ENCODE measurements around the gene MEAK7.

The MEAK7 gene

DNA sequence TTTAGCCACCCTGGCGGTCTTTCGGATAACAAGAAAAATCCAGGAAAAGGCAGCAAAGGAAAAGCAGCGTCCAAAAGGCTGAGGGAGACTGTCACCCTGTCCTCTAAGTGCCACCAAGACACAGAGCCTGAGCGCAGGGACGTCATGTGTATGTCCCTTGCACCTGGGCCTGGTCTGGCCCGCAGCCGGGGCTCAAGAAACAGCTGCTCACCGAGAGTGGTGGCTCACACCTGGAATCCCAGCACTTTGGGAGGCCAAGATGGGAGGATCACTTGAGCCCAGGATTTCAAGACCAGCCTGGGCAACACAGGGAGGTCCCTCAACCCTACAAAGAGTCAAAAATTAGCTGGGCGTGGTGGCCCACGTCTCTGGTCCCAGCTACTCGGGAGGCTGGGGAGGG lies 9.2 kb upstream of the MEAK7 start:
- no peak for DNase-seq

DNA sequence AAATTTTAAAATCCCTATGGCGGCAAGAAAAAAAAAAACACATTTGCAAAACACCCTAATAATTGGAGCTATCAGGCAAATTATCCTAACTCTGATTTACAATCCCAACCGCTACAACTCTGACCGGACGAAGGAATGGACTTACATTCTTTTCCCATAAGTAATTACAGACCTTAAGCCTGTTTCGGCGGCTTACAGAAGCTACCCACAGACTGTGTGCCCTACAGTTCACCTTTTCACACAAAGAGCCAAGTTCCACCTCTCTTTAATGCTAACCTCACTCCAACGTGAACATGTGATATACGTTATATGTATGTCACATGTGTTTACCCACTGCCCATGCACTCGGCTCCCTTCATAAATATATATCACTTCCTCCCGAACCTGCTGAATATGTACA lies 8.7 kb upstream of the MEAK7 start:
- no peak for DNase-seq

DNA sequence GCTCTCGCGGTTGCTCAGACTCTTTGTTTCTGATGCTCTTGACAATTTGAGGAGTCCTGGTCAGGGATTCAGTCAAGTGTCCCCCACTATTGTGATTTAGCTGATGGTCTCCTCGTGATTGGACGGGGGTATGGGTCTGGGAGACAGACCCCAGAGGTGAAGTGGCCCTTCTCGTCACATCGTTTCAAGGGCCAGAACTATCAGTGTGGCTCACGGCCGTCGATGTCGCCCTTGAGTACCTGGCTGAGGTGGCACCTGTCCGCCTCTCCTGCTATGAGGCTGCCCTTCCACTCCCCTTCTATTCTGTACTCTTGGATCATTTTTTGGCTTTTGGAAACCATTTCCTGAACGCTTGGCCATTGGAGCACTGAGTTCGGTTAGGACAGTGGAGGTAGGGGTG lies 7.4 kb upstream of the MEAK7 start:
- DNase-seq, result no peak

DNA sequence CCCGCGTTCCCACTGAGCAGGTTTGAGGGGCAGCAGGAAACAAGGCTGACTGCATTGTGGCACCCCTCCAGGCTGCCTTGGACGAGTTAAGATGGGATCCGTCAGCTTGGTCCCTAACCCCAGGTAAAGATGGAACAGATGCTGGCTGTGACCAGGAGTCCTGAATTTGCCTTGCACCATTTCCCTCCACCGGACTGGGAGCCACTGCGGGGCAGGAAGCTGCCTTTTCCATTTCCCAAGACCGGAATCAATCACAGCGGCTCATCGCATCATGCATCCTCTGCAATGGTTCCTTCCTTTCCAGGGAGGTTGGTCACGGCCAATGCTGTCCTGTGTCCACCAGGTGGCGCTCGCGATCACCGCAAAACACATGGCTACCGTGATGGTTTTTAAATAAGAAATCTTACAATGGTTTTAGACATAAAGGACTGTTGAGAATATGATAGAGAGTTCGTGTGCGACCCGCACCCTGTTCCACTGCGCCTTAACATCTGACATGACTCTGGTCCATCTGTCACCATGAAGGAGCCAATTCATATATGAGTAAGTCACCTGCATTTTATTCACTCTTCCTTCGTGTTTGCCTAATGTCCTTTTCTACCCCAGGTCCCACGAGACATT lies 6.8 kb upstream of the MEAK7 start:
- DNase-seq, result peak in 54 of 56 donors; percentile 27 to 92 (median 64)

DNA sequence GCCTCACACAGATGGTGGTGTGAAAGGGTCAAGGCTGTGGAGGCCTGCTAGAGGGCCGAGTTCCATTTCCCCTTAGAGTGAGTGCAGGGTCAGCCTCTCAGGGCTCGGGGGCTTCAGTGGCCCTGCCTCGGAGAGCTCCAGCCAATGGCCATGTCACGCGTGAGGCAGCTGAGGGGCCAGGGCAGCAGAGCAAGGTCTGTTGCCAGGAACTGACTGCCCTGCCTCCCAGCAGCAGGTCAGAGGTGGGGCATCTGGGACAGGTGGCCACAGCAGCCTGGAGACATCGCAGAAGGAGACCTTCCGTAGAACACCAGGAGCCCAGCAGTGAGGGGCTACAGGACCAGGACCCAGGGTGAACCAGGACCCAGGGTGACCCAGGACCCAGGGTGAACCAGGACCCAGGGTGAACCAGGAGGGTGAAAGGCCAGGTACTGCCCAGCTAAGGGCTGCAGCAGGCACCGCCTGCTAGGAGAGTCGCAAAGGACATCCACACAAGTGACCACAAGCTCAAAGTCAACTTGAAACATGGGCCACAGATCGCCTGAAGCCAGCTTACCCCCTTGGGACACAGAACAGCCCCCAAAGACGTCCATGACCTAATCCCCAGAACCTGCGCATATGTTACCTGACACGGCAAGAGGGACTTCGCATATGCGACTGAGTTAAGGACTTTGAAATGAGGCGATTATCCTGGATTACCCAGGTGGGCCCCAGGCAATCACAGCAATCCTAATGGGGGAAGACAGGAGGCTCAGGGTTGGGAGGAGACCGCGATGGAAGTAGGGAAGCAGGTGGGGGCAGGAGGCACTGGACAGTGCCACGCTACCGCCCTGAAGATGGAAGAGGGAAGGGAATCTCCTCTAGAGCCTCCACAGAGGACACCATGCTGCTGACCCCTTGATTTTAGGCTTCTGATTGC lies 4.8 kb upstream of the MEAK7 start:
- DNase-seq, result no peak

DNA sequence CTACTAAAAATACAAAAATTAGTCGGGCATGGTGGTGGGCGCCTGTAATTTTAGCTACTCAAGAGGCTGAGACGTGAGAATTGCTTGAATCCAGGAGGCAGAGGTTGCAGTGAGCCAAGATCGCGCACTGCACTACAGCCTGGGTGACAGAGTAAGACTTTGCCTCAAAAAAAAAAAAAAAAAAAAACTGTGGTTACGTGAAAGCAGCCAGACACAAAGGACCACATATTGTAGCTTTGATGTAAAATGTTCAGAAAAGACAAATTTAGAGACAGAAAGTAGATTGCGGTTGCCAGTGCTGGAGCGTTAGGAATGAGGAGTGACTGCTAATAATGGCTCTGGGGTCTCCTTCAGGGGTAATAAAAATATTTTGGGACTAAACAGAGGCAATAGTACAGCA lies 4.0 kb upstream of the MEAK7 start:
- no peak for DNase-seq

DNA sequence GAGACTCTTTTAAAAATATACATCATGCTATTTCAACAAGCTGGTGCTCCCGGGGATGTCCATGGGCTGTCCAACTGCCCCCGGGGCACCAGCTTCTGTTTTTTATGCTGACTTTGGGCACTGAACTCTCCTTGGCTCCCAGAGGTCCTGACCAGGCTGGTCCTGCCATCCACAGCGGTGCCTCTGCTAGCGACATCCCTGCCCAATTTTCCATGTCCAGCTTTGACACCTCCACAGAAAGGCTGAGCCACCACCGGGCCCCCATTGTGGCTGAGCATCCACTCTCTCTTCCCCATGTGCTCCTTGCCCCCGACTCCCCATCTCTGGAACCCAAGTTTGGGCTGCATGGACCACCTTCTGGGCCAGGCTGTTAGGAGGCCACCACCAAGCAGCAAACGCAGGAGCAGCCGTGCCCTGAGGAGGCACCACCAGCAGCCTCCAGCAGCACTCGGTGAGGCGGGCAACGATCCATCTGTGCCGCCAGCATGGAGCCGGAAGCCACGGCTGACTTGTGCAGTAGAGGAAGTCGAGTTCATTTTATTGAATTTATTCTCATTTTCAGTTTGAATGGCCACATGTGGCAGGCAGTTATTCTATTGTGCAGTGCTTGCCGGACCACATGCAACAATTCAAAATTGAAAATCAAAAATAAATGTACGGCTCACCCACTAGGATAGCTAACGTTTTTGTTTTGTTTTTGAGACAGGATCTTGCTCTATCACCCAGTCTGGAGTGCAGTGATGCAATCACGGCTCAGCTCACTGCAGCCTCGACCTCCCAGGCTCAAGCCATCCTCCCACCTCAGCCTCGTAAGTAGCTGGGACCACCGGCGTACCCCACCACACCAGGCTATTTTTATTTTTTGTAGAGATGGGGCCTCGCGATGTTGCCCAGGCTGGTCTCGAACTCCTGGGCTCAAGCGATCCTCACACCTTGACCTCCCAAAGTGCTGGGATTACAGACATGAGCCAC lies 2.8 kb upstream of the MEAK7 start:
- no peak for DNase-seq

DNA sequence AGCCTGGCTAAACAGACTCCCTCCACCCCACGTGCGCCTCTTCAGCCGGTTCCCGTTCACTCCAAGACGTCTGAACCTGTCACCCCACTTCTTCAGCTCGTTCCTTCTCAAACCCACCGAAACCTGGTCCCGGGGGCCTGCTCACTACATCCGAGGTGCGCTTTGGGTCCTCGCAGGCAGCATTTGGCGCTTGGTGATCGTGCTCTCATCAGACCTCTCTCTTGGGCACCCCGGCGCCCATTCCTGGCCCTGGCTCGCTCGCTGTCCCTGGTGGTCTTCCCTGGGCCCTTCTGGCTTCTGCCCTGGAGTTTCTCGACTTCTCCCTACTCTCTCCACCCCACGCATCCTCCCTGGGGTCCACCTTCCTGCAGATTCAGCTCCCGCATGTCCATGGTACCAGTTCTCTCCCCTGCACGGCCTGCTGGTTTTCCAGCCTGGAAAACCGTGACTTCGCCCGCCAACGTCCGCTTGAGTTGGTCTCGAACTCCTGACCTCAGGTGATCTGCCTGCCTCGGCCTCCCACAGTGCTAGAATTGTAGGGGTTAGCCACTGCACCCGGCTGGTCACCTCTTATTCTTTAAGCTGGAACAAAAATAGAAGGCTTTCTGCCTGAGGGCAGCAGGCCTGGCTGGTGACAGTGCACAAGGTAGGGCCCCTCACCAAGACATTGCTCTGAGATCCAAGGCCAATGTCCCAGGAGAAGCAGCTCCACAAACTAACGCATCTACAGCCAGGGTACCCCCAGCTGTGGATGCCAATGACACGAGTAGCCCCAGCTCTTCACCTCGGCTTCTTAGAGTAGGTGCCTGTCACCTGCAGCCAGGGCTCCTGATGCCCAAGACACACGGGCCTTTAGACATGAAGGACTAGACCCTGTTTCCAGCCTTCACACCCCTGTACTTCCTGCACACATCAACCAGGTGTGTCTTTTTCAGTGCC lies 1.1 kb upstream of the MEAK7 start:
- DNase-seq, result no peak

DNA sequence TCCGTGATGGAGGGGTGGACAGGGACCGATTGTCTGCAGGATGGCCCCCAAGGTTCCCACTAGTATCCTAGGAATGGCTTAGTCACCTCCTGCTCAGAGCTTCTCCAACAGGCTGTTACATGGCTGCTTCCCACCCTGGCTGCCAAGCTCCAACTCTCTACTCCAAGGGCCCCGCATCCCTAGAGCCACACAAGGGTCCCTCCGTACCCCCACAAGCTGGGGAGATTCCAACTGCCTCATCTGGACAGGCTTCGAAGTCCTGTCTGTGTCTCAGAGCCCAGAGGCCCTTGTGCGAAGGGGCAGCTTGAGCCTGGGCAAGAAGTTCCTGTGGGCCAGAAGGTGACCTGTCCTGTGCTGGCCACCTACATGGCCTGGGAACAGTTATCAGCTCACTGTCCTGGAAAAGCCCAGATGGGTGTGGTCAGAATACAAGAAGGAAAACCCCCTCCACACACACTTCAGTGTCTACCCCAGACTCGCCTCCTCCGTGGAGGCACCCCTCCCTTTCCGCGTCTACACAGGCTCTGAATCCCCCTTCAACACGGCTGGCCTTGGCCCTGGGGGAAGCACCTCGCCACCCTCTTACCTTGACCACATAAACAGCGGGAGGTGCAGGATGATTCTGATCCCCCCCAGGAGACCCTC lies 586 bp downstream of the MEAK7 start:
- DNase-seq, result peak in 1 of 56 donors; percentile 74

DNA sequence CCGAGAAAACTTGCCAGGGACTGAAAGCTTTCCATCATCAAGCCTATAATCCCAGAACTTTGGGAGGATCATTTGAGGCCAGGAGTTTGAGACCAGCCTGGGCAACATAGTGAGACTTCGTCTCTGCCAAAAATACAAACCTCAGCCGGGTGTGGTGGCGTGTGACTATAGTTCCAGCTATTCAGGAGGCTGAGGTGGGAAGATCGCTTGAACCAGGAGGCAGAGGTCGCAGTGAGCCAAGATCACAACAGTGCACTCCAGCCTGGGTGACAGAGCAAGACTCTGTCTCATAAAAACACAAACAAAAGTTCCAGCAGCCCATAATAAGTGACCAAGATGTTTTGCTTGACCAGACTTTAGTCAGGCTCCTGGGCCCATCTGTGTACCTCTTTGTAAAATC lies 1.9 kb downstream of the MEAK7 start:
- no peak for DNase-seq

DNA sequence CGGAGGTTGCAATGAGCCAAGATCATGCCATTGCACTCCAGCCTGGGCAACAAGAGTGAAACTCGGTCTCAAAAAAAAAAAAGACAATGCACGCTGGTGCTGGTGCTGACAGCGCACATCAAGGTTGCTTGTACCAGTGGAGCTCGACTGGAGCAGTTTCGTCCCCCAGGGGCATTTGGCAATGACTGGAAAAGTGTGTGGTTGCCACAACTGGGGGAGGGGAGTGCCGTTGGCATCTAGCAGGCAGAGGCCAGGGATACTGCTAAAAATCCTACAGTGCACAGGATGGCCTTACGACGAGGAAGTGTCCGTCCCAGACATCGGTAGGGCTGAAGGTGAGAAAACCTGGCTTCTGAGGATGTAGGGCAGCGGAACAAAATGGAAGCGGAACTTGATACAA lies 2.4 kb downstream of the MEAK7 start:
- no peak for DNase-seq

DNA sequence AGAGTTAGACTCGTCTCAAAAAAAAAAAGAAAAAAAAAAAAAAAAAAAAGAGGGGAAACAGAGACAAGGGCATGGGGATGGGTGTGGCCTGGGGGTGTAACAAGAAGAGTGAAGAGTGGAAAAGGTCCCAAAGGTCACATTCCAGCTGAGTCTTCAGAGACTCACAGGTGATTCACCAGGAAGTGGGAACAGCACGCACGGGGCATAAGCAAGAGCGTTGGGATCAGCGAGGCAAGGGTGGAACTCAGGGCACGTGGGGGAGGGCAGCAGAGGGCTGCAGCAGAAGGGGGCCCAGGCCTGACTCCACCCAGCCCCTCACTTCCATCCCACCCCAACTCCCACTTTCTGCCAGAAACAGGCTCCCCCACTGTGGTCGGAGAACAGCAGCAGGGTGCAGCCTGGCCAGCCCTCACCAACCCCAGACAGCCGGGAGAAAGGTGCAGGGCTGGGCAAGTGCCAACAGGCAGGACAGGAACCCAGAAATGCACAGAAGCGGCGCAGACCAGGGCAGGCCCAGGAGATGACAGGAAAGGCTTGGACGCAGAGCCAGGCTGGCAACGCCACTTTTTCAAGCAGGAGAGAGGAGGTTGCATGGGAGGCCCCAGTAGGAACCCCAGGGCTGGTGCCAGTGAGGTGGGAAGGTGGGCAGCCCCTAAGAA lies 3.3 kb downstream of the MEAK7 start:
- DNase-seq, result no peak

DNA sequence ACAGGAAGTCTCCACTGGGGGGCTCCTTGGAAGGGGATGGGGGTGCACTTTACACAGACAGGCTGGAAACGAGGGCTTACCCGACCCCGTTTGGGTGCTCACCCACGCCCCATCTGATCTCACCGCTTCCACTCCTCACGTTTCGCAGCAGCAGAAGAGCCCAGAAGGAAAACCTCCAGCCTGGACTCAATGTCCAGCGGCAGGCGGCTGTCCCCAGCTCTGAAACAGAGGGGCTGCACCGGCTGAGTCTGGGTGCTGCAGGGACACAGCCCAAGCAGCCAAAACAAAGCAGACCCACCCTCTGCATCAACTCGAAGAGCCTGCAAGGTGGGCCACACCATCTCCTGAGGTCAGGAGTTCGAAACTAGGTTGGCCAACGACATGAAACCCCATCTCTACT lies 3.9 kb downstream of the MEAK7 start:
- DNase-seq, result no peak

DNA sequence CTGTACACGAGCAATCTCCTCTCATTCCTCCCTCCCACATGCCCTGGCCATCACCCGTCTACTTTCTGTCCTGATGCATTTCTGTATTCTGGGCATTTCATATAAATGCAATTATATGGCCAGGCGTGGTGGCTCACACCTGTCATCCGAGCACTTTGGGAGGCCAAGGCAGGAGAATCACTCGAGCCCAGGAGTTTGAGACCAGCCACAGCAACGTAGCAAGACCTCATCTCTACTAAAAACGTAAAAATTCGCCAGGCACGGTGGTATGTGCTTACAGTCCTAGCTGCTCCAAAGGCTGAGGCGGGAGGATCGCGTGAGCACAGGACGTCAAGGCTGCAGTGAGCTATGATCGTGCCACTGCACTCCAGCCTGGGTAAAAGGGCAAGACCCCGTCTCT lies 4.8 kb downstream of the MEAK7 start:
- no peak for DNase-seq

DNA sequence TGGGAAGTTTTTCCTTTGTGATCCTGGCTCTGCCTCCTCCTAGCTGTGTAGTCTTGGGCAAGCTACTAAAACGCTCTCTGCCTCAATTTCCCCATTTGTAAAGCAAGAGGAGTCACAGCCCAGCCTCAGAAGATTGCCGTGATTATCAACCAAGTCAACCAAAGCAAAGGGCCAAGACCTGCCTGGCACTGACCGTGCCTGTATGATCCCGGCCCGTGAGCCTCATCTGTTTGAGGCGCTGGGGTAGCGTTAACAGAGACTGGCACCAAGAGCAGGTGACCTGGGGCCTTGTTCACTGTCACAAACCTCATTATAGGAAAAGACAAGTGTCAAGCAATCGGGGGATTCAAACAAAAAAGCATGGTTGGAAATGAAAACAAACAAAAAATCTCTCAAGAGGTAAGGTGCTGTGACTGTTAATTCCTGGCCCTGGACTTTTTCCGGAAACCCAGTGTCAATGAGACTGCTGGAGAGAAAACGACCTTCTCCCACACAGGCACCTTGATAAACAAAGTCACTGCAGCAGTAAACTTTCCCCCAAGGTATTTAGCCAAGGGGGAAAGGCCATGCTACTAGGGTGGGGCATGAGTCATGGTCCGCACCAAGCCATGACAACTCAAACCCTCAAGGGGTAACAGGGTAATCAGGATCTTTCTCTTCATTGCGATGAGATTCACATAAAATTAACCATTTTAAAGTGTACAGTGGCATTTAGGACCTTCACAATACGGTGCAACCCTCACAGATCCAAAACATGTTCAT lies 5.4 kb downstream of the MEAK7 start:
- no peak for DNase-seq

DNA sequence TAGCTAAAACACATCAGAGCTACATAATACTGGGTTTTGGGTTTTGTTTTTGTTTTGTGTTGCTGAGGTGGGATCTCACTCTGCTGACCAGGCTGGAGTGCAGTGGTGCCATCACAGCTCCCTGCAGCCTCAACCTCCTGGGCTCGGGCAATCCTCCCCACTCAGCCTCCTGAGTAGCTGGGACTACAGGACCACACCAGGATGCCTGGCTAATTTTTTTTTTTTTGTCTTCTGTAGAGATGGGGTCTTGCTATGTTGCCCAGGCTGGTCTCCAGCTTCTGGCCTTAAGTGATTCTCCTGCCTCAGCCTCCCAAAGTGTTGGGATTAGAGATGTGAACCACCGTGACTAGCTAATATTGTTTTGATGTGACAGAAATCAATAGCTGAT lies 6.2 kb downstream of the MEAK7 start:
- DNase-seq, result no peak

DNA sequence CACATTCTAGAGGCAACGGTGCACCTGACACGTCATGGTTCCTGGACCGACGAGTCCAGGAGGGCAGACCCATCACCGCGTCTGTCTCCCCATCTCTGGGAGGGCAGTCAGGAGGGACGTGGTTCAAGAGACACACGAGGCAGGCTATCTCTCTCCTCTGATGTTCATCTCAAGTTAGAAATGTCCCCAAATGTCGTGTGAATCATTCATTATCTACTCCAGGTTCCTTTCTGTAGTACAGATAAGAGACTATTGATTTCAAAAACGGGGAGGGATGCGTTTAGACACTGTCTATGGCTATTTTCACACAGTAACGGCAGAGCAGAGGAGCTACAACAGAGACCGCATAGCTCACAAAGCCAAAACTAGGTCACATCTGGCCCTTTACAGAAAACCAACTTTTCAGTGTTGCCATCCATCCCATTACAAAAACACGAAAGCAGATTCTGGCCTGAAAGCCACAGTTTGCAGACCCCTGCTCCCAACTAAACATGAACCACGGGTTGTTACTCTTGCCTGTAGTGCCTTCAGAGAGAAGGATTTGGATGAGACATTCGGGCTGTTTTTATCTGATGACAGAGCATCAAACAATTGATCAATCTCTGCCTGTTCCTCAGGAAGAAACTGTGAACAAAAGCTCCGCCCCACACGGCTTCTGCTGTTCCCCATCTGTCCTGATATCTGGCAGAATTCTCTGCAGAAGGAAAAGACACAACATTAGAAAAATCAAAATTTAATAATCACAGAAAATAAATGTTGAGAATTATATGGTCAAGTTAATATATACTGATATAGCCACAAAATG lies 6.8 kb downstream of the MEAK7 start:
- no peak for DNase-seq

DNA sequence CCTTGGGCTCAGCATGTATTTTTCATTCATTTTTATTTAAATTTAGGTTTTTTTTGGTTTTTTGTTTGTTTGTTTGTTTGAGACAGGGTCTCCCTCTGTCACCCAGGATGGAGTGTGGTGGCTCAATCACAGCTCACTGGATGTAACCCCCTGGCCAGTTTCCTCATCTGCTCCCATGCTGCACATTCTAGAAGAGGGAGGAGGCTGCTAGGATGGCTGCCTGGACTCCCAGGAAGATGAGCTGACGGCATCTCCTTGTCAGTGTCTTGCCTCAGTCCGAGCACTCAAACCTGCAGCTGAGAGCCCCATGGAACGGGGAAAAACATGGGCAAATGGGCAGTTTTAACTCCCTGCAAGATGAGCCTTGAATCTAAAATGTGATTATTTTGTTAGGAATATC lies 7.5 kb downstream of the MEAK7 start:
- DNase-seq, result no peak
